Peyer's patch (tissue), 4 donors: ENCODE data around the gene MGMT.

Experiments used
- POLR2A ChIP-seq, 2 donors: fragments of 450-650 bp; IDR thresholded peaks; one replicate each; pipeline ENCODE4 v1.5.1; 2017; ENCODE audit warnings: antibody characterized with exemption in 2 of 2, mild to moderate bottlenecking in 2 of 2, moderate library complexity in 2 of 2
- TF ChIP-seq, protein P1 (sequence below), 6 experiments: fragments of 450-650 bp in 4 of 6; fragments of 200-600 bp in 2 of 6; sonication (generic) in 1 of 6; IDR thresholded peaks; one replicate each; pipeline ENCODE4 v1.5.1; 2017 to 2019; ENCODE audit warnings: antibody characterized with exemption in 6 of 6, mild to moderate bottlenecking in 3 of 6, moderate library complexity in 1 of 6

GRCh38 chr10:129531969-129532660 is 65.1 kb downstream of the MGMT start:
- TF ChIP-seq, protein P1, sequence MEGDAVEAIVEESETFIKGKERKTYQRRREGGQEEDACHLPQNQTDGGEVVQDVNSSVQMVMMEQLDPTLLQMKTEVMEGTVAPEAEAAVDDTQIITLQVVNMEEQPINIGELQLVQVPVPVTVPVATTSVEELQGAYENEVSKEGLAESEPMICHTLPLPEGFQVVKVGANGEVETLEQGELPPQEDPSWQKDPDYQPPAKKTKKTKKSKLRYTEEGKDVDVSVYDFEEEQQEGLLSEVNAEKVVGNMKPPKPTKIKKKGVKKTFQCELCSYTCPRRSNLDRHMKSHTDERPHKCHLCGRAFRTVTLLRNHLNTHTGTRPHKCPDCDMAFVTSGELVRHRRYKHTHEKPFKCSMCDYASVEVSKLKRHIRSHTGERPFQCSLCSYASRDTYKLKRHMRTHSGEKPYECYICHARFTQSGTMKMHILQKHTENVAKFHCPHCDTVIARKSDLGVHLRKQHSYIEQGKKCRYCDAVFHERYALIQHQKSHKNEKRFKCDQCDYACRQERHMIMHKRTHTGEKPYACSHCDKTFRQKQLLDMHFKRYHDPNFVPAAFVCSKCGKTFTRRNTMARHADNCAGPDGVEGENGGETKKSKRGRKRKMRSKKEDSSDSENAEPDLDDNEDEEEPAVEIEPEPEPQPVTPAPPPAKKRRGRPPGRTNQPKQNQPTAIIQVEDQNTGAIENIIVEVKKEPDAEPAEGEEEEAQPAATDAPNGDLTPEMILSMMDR (IDR thresholded peaks at IDR 0.05), result no peak
- no peak for TF ChIP-seq POLR2A (IDR thresholded peaks at IDR 0.05)
